ENCODE results near the gene IL9R. TPM values are rescaled to one million over a fixed set of nuclear protein-coding genes. Genes with fewer than 3 reads are reported as not detected.
A peak's percentile ranks its signal among the peaks of the same experiment; 100 is the strongest.
"Not testable (repeated sequence)": the region's sequence is repeated elsewhere in the genome, so short reads cannot be mapped to it uniquely, and the experiment has no call there.

The IL9R gene
- total and polyA plus RNA-seq, 2 donors from 2014 or later: 0.88 TPM; not detected in 1

GRCh38 chrX:156029296-156029695 lies 31.8 kb downstream of the IL9R start:
- H3K27ac ChIP-seq (ENCODE audit: low read depth in 2 of 2, low read length in 2 of 2); intact Hi-C loops (cut with DNase I); H3K9ac ChIP-seq (ENCODE audit: low read length in 3 of 3); H3K4me3 ChIP-seq (ENCODE audit: low read length in 3 of 3); H3K36me3 ChIP-seq (ENCODE audit: control insufficient read depth in 2 of 3, insufficient read depth in 3 of 3, low read length in 3 of 3); FAIRE-seq; DNase-seq; H3K9me3 ChIP-seq (ENCODE audit: control insufficient read depth in 2 of 3, insufficient read depth in 1 of 3, low read length in 3 of 3); H3K27me3 ChIP-seq (ENCODE audit: control insufficient read depth, insufficient read depth, low read length); H3K4me1 ChIP-seq (ENCODE audit: control insufficient read depth in 2 of 3, insufficient read depth in 2 of 3, low read depth in 1 of 3, low read length in 3 of 3): not testable (repeated sequence)

- FAIRE-seq; H3K9me3 ChIP-seq (ENCODE audit: control insufficient read depth in 2 of 3, insufficient read depth in 1 of 3, low read length in 3 of 3); H3K36me3 ChIP-seq (ENCODE audit: control insufficient read depth in 2 of 3, insufficient read depth in 3 of 3, low read length in 3 of 3); H3K4me3 ChIP-seq (ENCODE audit: low read length in 3 of 3); H3K27me3 ChIP-seq (ENCODE audit: control insufficient read depth, insufficient read depth, low read length); H3K9ac ChIP-seq (ENCODE audit: low read length in 3 of 3); H3K4me1 ChIP-seq (ENCODE audit: control insufficient read depth in 2 of 3, insufficient read depth in 2 of 3, low read depth in 1 of 3, low read length in 3 of 3); H3K27ac ChIP-seq (ENCODE audit: low read depth in 2 of 2, low read length in 2 of 2); intact Hi-C loops (cut with DNase I): not testable (repeated sequence)
- DNase-seq: peak in 1 of 5 donors; percentile 87
These were observed 32.4 kb downstream of the IL9R start for GRCh38 chrX:156029707-156030442.

- DNase-seq; intact Hi-C loops (cut with DNase I); H3K9ac ChIP-seq (ENCODE audit: low read length in 3 of 3); H3K4me3 ChIP-seq (ENCODE audit: low read length in 3 of 3); H3K27me3 ChIP-seq (ENCODE audit: control insufficient read depth, insufficient read depth, low read length); H3K27ac ChIP-seq (ENCODE audit: low read depth in 2 of 2, low read length in 2 of 2); H3K4me1 ChIP-seq (ENCODE audit: control insufficient read depth in 2 of 3, insufficient read depth in 2 of 3, low read depth in 1 of 3, low read length in 3 of 3); H3K36me3 ChIP-seq (ENCODE audit: control insufficient read depth in 2 of 3, insufficient read depth in 3 of 3, low read length in 3 of 3); H3K9me3 ChIP-seq (ENCODE audit: control insufficient read depth in 2 of 3, insufficient read depth in 1 of 3, low read length in 3 of 3); FAIRE-seq: not testable (repeated sequence)
These were observed 33.0 kb downstream of the IL9R start for GRCh38 chrX:156030474-156030873.

Other genes with a start within 250 kb of the IL9R start
- gene VAMP7, start 116.4 kb upstream of the IL9R start, total RNA-seq: 40.4 TPM
- 32.5 TPM for gene VAMP7, start 116.4 kb upstream of the IL9R start, polyA plus RNA-seq (ENCODE audit: insufficient read depth, low read depth, low replicate concordance)

Data from kidney (tissue), 11 donors.